Measurements from ENCODE around the gene FMNL1.
"Not testable (repeated sequence)": the region's sequence is repeated elsewhere in the genome, so short reads cannot be mapped to it uniquely, and the experiment has no call there.

Gene FMNL1

DNA sequence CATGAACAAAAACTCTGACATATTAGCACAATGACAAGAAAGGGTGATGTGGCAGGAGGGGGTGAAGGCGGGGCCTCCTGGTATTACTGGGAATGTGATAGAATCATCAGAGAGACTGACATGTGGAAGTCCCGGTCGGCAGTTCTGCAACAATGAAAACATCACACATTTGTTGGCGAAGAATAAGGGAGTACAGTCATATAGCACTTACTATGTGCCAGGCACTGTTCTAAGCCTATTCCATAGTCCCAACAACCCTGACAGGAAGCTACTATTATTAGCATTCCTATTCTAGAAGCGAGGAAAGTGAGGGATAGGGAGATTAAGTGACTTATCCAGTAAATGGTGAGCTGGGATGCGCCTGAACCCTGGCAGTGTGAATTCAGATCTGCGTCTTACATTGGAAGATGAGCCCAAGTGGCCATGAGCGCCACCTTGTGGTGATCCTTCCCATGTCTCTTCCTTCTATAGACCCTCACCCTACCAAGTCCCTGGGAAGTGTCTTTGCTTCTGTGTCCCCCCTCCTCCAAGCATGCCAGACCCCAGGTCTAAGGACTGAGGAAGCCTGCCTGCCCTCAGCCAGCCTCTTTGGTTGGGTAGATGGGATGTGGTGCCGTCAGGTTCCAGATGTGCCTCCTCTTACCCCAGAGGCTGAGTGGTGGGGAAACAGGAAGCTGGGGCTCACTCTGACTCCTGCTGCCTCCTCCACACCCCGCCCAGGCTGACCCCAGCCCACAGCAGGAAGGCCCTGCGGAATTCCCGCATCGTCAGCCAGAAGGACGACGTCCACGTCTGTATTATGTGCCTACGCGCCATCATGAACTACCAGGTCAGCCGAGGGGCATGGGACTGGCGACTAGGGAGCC lies 14.0 kb downstream of the FMNL1 start:
- DNase-seq = no peak

DNA sequence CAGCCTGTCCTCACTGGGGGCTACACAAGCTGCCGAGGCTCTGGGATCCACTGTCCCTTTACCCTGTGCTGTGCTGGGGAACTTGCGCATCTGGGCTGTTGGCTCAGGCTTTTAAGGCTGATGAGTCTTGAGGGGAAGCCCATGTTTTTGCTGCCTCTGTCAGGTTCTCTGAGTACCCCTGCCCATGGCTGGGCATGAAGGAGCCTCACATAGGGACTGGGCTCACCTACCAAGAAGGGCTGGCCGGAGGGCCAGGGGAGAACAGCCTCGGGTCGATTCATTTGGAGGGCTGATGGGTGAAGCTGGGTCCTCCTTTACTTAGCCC lies 14.6 kb downstream of the FMNL1 start:
- DNase-seq = no peak

DNA sequence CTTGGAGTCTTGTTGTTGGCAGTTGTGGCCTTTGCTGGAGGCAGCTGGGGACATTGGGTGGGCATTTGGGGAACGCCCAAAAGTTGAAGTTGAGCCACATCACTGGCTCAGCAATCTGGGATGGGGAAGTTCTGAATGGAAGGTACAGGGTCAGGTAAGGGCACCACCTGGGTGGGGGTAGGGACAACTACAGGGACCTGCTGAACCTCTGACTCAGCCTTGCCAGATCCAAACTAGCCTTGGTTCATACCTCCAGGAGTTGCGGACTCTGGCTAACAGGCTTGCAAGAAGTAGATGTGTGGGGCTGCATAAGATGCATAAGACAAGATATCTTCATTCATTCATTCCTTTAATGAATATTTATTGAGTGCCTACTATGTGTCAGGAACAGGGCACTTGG lies 16.0 kb downstream of the FMNL1 start:
- no peak for DNase-seq

DNA sequence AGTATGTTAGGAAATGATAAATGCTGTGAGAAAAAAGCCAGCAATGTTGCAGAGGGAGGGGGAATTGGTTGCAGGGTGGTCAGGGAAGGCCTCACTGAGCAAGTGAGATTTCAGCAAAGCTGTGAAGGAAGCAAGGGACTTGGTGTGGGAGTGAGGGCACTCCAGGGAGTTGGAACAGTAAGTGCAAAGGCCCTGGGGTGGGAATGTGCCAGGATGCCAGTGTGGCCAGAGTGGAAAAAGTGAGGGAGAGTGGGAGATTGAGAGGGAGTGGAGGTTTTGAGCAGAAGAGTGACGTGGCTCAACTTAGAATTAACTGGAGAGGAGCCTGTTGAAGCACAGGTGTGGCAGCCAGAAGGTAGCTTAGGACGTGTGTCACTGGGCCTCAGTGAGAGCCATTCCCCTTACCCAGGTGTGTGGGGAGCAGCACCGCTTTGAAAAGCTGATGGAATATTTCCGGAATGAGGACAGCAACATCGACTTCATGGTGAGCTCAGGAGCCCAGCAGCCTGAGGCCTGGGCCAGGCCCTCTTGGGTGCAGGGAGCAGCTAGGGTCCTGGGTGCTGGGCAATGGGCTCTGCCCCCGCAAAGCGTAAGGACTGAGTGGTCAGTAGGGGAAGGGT lies 16.6 kb downstream of the FMNL1 start:
- no peak for DNase-seq

DNA sequence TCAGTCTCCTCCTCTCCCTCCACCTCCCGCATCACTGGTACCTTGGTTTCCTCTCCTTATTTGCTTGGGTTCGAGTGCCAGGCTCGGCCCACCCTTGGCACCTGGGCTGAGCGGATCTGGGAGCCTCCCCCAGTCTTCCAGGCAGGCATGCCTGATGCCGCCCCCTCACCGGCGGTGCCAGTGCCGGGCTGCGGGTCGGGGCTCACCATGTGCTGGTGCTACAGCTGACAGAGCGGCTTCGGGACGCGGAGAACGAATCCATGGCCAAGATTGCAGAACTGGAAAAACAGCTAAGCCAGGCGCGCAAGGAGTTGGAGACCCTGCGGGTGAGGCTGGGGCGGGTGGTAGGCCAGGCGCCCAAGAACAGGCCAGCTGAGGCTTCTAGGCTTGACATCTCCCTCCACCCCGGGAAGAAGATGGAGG lies 19.2 kb downstream of the FMNL1 start:
- no peak for DNase-seq

DNA sequence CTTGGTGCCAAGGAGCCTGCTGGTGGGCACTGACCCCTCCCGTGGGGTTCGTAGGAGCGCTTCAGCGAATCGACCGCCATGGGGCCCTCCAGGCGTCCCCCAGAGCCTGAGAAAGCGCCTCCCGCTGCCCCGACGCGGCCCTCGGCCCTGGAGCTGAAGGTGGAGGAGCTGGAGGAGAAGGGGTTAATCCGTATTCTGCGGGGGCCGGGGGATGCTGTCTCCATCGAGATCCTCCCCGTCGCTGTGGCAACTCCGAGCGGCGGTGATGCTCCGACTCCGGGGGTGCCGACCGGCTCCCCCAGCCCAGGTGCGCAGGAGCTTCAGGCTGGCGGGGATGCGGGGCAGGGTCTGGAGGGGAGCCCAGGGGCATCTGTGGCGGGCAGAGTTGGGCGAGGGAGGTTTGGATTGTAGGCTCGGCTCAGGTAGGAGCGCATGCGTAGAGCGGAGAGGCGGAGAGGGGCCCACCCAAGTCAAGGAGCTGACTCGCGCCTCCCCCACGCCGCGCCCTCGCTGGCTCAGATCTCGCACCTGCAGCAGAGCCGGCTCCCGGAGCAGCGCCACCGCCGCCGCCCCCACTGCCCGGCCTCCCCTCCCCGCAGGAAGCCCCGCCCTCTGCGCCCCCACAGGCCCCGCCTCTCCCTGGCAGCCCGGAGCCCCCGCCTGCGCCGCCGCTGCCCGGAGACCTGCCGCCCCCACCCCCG lies 19.8 kb downstream of the FMNL1 start:
- DNase-seq = no peak

DNA sequence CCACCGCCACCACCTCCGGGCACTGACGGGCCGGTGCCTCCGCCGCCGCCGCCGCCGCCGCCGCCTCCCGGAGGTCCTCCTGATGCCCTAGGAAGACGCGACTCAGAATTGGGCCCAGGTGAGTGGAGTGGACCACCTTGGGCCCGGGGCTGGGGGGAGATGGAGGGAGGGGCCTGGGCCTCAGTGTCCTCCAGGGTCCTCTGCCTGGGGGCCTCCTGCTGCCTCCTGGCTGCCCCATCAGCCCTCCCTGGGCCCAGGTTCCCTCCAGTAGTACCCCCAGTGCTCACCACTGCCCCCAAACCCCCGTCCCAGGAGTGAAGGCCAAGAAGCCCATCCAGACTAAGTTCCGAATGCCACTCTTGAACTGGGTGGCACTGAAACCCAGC lies 20.3 kb downstream of the FMNL1 start:
- DNase-seq = no peak

DNA sequence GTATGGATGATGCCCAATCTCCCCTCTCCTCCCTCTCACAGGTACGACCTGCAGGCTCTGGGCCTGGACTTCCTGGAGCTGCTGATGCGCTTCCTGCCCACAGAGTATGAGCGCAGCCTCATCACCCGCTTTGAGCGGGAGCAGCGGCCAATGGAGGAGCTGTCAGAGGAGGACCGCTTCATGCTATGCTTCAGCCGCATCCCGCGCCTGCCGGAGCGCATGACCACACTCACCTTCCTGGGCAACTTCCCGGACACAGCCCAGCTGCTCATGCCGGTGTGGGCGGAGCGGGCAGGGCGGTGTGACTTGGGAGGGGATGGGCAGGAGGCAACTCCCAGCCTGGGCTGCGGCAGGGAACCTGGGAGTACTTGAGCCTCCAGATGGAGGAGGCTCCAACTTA lies 22.1 kb downstream of the FMNL1 start:
- no peak for DNase-seq

DNA sequence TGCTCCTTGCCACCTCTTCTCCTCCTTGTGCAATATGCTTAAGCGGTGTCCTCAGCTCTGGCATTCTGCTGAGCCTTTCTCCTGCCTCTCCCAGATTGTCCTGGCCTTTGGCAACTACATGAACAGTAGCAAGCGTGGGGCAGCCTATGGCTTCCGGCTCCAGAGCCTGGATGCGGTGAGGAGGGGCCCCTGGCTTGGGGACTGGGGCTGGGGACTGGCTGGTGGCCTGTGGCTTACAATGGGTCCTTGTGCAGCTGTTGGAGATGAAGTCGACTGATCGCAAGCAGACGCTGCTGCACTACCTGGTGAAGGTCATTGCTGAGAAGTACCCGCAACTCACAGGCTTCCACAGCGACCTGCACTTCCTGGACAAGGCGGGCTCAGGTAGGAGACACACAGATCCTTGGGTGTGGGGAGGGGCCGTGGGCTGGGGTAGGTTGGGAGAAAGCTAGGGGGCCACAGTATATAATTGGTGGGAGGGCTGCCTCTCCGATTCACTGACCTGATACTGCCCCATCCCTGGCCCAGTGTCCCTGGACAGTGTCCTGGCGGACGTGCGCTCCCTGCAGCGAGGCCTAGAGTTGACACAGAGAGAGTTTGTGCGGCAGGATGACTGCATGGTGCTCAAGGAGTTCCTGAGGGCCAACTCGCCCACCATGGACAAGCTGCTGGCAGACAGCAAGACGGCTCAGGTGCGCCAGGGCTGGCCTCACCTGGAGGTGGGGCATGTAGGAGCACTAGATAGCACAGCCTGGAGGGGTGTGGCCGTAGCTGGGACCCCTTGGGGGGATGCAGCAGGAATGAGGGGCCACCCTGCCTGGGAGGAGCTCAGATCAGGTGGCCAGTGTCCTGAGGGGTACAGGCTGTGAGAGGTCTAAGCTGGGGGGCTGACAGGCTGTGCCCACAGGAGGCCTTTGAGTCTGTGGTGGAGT lies 23.3 kb downstream of the FMNL1 start:
- DNase-seq = no peak

DNA sequence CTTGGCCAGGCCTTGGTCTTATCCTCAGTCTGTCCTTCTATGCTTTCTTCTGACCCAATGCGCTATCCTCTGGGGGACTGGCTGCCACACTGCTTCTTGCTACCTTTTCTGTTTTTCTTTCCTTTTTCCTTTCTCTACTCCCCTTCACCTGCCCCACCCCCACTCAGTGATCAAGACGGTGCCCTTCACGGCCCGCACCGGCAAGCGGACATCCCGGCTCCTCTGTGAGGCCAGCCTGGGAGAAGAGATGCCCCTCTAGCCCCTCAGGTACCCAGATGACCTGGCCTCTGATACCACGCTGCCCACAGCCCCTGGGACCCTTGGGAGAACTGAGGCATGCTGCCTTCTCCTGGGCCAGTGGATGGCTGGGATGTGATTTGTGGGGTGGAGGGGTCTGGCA lies 24.7 kb downstream of the FMNL1 start:
- DNase-seq = no peak

DNA sequence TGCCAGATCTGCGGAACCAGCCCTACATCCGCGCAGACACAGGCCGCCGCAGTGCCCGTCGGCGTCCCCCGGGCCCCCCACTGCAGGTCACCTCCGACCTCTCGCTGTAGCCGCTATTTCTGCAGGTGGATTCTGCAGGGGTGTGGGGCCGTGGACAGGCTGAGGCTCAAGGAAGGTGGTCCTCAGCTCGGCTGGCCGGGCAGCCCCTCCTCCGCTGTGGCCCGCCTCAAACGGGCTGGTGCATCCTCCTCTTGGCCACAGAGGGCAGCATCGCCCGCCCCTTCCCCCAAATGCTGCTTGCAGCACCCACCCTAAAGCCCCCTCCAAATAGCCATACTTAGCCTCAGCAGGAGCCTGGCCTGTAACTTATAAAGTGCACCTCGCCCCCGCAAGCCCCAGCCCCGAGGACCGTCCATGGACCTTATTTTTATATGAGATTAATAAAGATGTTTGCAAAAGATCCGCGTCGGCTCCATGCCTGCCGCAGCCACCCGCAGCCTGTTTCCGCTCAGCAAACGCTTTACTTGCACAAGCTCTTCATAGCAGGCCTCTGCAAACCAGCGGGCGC lies 25.3 kb downstream of the FMNL1 start:
- DNase-seq = peak; percentile 43

DNA sequence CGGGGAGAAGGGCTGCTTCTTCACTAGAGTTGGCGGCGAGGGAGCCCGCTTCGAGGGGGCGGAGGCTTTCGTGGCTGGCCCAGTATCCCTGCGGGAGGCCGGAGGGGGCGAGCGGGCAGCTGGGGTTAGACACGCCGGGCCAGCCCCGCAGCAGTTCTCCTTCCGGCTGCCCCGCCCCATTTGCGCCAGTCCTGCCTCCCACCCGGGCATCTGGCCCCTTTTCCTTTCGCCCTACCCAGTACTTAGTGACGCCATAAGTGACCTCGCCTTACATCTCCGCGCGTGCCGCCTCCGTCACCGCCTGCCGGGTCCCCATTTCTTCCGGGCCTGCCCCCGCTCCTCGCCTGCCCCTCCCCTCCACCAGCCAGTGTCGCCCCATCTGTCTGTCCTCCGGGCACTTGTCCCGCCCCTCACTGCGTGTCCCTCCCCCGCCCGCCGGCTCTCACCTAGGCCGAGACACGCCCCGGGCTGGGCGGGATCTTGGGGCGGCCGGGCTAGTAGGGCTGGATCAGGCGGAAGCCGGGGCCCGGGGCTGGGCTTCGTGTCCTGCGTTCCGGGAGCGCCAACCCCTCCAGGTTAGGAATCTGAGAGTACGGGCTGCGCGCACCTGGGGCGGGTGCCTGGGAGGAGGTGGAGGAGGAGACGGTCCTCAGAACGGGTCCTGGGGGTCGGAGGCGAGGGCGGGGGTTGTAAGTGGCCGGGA lies 25.9 kb downstream of the FMNL1 start:
- peak; percentile 98 for DNase-seq

DNA sequence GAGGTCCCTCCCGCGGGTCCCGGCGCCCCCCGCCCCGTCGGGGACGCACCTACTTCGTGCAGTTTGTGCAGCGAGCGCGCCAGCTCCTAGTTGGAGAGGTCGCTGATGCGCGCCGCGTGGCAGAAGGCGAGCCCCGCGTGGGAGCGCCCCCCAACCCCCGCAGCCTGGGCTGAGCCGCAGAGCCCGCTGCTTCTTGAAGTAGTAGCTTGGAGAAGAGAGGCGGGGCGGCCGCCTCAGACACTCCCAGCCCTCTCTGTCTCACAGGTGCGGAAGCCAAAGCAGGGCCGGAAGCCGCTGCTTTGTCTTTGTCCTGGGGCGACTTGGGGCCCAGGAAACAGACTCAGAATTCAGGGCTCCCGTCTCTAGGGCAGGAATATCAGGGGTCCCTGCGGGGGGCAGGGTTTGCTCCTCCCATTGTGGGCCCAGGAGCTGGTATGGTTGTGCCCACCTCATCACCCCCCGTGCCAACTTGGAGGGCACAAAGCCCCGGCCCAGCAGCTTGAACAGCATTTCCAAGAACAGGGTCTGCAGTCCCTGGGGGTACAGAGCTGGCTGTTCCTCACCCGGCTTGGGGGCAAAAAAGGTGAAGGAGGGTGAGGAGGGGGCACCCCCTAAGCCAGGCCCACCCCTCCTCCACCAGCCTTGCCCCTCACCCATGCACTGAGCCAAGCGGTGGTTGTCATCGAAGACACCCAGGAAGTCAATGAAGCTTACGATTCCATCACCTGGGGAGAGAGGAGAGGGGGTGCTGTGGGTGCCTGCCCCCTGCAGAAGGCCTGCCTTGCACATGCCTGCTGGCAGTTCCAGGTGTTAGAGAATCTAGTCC lies 26.7 kb downstream of the FMNL1 start:
- DNase-seq = no peak

DNA sequence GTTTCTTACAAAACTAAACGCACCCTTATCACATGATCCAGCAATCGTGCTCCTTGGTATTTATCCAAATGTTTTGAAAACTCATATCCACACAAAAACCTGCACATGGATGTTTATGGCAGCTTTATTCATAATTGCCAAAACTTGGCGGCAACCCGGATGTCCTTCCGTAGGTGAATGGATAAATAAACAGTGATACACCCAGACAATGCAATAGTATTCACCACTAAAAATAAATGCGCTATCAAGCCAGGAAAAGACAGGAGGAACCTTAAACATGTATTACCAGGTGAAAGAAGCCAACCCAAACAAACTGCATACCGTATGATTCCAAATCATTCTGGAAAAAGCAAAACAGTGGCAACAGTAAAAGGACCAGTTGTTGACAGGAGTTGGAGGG lies 30.2 kb downstream of the FMNL1 start:
- no peak for DNase-seq

DNA sequence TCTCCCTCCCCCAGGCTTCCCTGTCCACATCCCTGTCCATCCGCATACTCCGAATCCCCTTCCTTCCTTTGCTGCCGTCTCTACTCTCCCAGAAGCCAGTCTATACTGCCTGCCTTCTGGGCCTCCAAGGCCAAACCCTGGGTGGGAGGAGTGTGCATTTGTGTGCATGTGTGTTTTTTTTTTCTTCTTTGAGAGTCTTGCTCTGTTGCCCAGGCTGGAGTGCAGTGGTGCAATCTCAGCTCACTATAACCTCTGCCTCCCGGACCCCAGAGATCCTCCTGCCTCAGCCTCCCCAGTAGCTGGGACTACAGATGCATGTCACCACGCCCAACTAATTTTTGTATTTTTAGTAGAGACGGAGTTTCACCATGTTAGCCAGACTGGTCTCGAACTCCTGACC lies 31.6 kb downstream of the FMNL1 start:
- DNase-seq = not testable (repeated sequence)

DNA sequence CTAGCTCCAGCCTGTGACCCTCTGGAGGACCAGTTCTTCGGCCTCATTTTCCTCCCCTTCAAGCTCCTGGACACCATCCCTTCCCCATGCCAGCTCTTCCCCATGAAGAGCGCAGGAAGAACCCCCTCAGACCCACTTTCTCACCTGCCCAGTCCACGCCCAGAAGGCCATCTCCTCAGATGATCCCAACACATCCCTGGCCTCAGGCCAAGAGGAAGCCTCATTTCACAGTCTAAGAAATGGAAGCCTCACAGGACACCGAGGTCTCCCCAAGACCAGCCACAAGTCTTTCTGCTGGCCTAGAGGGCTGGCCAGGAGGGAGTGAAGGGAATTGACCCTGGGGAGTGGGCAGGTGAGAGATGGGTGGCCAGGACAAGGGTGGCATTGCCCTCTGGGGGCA lies 32.2 kb downstream of the FMNL1 start:
- no peak for DNase-seq

DNA sequence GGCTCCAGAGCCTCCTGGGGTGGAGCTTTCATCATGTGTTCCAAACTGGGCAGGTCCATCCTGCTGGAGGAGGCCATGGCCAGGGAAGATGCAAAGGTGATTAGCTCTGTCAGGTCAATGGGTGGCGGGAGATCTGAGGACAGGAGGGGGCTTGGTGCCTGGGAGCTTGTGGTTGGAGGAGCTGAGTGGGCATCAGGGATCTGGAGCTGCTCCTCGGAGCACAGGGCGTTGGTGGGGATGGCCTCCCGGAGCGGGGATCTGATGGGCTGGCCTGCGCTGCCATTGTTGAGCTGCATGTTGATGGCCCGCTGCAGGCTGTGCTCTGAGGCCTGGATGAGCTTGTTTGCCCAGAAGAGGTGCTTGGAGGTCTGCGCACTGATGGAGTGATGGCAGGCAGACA lies 33.7 kb downstream of the FMNL1 start:
- DNase-seq = no peak

DNA sequence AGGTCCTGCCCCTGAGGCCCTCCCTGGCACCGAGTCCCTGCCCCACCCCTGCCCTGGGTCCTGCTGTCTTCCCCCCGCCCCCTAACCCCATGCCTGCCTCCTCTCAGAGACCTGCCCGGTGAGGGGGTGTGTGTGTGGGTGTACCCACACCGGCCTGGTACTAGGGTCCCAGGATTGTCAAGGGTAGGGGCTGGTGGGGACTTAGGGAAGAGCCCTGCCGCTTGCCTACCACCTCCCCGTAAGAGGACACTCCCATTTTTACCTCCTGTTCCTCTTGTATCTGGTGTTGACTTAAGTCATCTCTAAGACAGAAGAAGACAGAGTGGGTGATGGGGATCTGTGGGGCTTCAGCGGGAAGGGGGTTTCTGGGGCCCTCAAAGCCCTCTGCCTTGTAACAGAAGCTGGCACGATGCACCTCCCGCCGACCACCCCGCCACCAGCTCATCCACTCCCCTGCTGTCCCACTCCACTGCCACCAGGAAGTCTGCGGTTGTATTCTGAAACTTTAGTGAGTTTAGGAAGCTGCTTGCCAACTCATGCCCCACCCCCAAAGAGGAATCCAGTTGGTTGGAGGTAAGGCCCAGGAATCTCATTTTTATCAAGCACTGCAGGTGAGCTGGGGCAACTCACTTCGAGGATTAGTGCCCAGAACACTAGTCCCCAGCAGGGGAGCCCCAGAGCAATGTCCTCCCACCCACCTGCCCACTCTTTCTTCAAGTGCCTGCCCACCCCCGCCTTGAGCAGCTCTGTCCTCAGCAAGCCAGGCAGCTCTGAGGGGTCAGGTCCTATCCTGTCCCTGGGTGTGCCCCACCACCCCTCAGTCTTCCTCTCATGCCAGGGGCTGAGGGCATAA lies 34.7 kb downstream of the FMNL1 start:
- DNase-seq = no peak

DNA sequence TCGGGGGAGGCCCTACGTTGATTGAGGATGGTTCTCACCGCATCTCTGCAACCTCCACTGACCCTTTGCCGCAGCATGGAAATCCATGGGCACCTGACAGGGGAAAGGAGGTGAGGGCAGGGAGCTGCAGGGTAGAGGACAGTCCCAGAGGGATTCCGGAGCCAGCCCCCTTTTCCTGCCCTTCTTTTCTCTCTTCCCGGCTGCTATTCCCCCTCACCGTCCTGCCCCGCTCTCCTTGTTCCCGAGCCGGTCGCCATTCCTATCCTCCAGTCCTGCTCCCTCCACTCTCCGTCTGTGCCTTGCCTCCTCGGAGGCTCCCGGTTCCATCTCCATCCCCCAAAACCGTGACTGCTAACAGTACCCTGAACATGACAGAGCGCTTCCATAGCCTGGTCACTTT lies 35.4 kb downstream of the FMNL1 start:
- DNase-seq = no peak

DNA sequence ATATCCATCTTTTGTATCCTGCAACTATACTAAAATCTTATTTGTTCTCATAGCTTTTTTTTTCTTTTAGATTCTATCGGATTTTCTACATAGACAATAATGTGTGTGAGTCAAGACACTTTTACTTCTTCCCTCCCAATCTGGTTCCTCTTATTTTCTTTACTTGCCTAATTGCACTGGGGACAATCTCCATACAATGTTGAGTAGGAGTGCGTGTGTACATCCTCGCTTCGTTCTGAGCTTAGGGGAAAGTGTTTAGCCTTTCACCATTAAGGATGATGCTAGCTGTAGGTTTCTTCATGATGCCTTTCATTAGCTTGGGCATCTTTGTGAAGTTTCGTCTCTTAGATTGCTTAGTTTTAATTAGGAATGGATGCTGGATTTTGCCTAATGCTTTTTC lies 37.3 kb downstream of the FMNL1 start:
- no peak for DNase-seq
